HepG2 (cell line): Measurements from ENCODE around the gene METTL26. TPM values are rescaled to one million over a fixed set of nuclear protein-coding genes. Genes with fewer than 3 reads are reported as not detected.
A peak's percentile ranks its signal among the peaks of the same experiment; 100 is the strongest.

Source experiments
- AKNA ChIP-seq: sonication (generic); formaldehyde crosslinking; IDR thresholded peaks from 2 replicates; pipeline ENCODE4 v1.4.0; 2020; ENCODE audit warnings: missing genetic modification reagents, borderline replicate concordance
- EP300 ChIP-seq, 3 experiments: sonication (generic) in 1 of 3; formaldehyde crosslinking in 1 of 3; IDR thresholded peaks; 2 replicates each; pipeline versions ENCODE4 v1.5.1 to v1.6.1; 2011 to 2020; ENCODE audit warnings: low read depth in 2 of 3, low read length in 2 of 3, borderline replicate concordance in 1 of 3, improper control_type of control experiment in 1 of 3, mild to moderate bottlenecking in 1 of 3, missing genetic modification reagents in 1 of 3, moderate library complexity in 1 of 3
- GATA4 ChIP-seq: sonication (generic); IDR thresholded peaks from 2 replicates; pipeline ENCODE4 v1.6.1; 2016; ENCODE audit warnings: antibody characterized with exemption, low read depth, borderline replicate concordance
- GMEB1 ChIP-seq: sonication (generic); formaldehyde crosslinking; IDR thresholded peaks from 2 replicates; pipeline ENCODE4 v1.5.1; 2020; ENCODE audit warnings: missing genetic modification reagents, mild to moderate bottlenecking, borderline replicate concordance
- LCORL ChIP-seq, 2 experiments: fragments of 450-650 bp in 1 of 2; sonication (generic) in 1 of 2; formaldehyde crosslinking in 1 of 2; IDR thresholded peaks; 2 replicates each; pipeline versions ENCODE4 v1.5.0 to v1.6.1; 2017 to 2020; ENCODE audit warnings: antibody characterized with exemption in 1 of 2, missing genetic modification reagents in 1 of 2
- PBX3 ChIP-seq: sonication (generic); formaldehyde crosslinking; IDR thresholded peaks from 2 replicates; pipeline ENCODE4 v1.8.1; 2023; ENCODE audit warnings: missing genetic modification reagents, inconsistent platforms, borderline replicate concordance
- PLSCR1 ChIP-seq: sonication (generic); formaldehyde crosslinking; IDR thresholded peaks from 2 replicates; pipeline ENCODE4 v1.5.0; 2020; ENCODE audit warnings: missing genetic modification reagents, mild to moderate bottlenecking, borderline replicate concordance
- SSRP1 ChIP-seq: IDR thresholded peaks from 2 replicates; pipeline ENCODE4 v1.6.1; 2016; ENCODE audit warnings: control low read depth
- STAT5B ChIP-seq: sonication (generic); formaldehyde crosslinking; IDR thresholded peaks from 2 replicates; pipeline ENCODE4 v1.4.0; 2020; ENCODE audit warnings: missing genetic modification reagents
- ZNF205 ChIP-seq: IDR thresholded peaks from 2 replicates; pipeline ENCODE4 v1.6.1; 2018; ENCODE audit warnings: missing biosample characterization, missing genetic modification reagents
- ZNF674 ChIP-seq: sonication (generic); formaldehyde crosslinking; IDR thresholded peaks from 2 replicates; pipeline ENCODE4 v1.5.0; 2020; ENCODE audit warnings: low read depth, mild to moderate bottlenecking, missing genetic modification reagents
- ZNF687 ChIP-seq: sonication (generic); formaldehyde crosslinking; IDR thresholded peaks from 2 replicates; pipeline ENCODE4 v1.5.1; 2020; ENCODE audit warnings: mild to moderate bottlenecking, missing genetic modification reagents, moderate library complexity
- ZNF768 ChIP-seq: sonication (generic); formaldehyde crosslinking; IDR thresholded peaks from 2 replicates; pipeline ENCODE4 v1.4.0; 2020; ENCODE audit warnings: missing genetic modification reagents
- polyA plus RNA-seq, 8 experiments: library from polyadenylated mRNA; depleted of rRNA in 3 of 8; stranded (reverse) in 7 of 8; unstranded in 1 of 8; fragments of >200 nt; fragmentation: Illumina TruSeq in 4 of 8; extraction: Trizol in 4 of 8; gene quantifications; 2 replicates each; pipeline versions ENCODE4 v1.2.1 to v1.2.3, GENCODE V29; 2011 to 2016; ENCODE audit warnings: low read depth in 4 of 8, missing spikeins in 1 of 8, mixed read lengths in 1 of 8; ENCODE audit not compliant: insufficient read depth in 1 of 8
- total RNA-seq, 5 experiments: library from RNA; depleted of rRNA; stranded (reverse); fragments of >200 nt; fragmentation: Illumina TruSeq; extraction: Trizol; gene quantifications; 2 replicates each; pipeline ENCODE4 v1.2.3, GENCODE V29; 2016; ENCODE audit warnings: low read depth in 1 of 5

Gene METTL26
- total and polyA plus RNA-seq, 2 of the 13 experiments (the other 11 are each of a cell fraction or from before 2014, with no cell fraction given) = 65.5 to 70.1 TPM

GRCh38 chr16:678858-679813 is 43.0 kb upstream of the METTL26 start (continued):
- TF ChIP-seq STAT5B (CRISPR knock-in tag) (no peak), PBX3 (CRISPR knock-in tag) (no peak), ZNF687 (peak; percentile 80), ZNF674 (CRISPR knock-in tag) (peak; percentile 33; the same call in 1 of the 2 replicates), ZNF768 (CRISPR knock-in tag) (peak; percentile 18; the same call in 1 of the 2 replicates), ZNF205 (CRISPR knock-in tag) (no peak), SSRP1 (peak; percentile 5; the same call in 1 of the 2 replicates), GMEB1 (no peak; the same call in 1 of the 2 replicates), EP300 (IDR thresholded peaks at IDR 0.05; ENCODE audit: low read depth in 2 of 2, low read length in 2 of 2) (no peak), EP300 (CRISPR knock-in tag; IDR thresholded peaks at IDR 0.05; ENCODE audit: borderline replicate concordance) (no peak), PLSCR1 (CRISPR knock-in tag) (no peak), AKNA (CRISPR knock-in tag) (no peak), GATA4 (no peak), LCORL (IDR thresholded peaks at IDR 0.05) (no peak), LCORL (CRISPR knock-in tag; IDR thresholded peaks at IDR 0.05) (no peak)
